ENCODE data around the gene IL36A.

GRCh38 chr2:113053666-113054065, 48.4 kb downstream of the IL36A start:
- TF ChIP-seq CTCF (conservative IDR thresholded peaks at IDR 0.05; ENCODE audit: low read depth, low read length) (no peak), EZH2 (IDR thresholded peaks at IDR 0.05; ENCODE audit: borderline replicate concordance, low read depth, low read length, poor library complexity, severe bottlenecking) (no peak)

Measured in A673 (cell line).